RWPE2 (cell line): ENCODE data around the gene VPS9D1.

Experiments used
- ATAC-seq: fragments of 200-7000 bp; cut with Tn5 transposase; 3 replicates; pipeline ENCODE4 v1.9.1; 2021; ENCODE audit warnings: low read depth
- DNase-seq: peaks from one replicate; pipeline ENCODE4 v3.0.0-alpha.2; 2020; ENCODE audit warnings: low spot score
- H3K27ac ChIP-seq: fragments of 450-650 bp; 2 replicates; pipeline ENCODE4 v1.5.1; 2017; ENCODE audit warnings: mild to moderate bottlenecking; ENCODE audit not compliant: poor library complexity, severe bottlenecking
- H3K27me3 ChIP-seq: fragments of 250-450 bp; sonication (Bioruptor Pico); 2 replicates; pipeline ENCODE4 v1.5.1; 2021; ENCODE audit warnings: mild to moderate bottlenecking, moderate library complexity; ENCODE audit not compliant: insufficient read depth, poor library complexity, severe bottlenecking
- H3K36me3 ChIP-seq: fragments of 250-450 bp; sonication (Bioruptor Pico); 2 replicates; pipeline ENCODE4 v1.5.1; 2020; ENCODE audit warnings: low read depth, mild to moderate bottlenecking, moderate library complexity
- H3K4me1 ChIP-seq: fragments of 250-450 bp; sonication (Bioruptor Pico); 2 replicates; pipeline ENCODE4 v1.5.1; 2021; ENCODE audit warnings: mild to moderate bottlenecking, moderate library complexity; ENCODE audit not compliant: insufficient read depth, poor library complexity, severe bottlenecking
- H3K4me3 ChIP-seq: fragments of 250-450 bp; sonication (Bioruptor Pico); 2 replicates; pipeline ENCODE4 v1.5.1; 2021; ENCODE audit warnings: mild to moderate bottlenecking, moderate library complexity; ENCODE audit not compliant: severe bottlenecking
- H3K9me3 ChIP-seq: fragments of 250-450 bp; sonication (Bioruptor Pico); 2 replicates; pipeline ENCODE4 v1.5.1; 2021; ENCODE audit warnings: mild to moderate bottlenecking, moderate library complexity; ENCODE audit not compliant: severe bottlenecking
- TF ChIP-seq, protein P1 (sequence below): fragments of 450-650 bp; IDR thresholded peaks from one replicate; pipeline ENCODE4 v1.5.1; 2017; ENCODE audit warnings: mild to moderate bottlenecking, moderate library complexity; ENCODE audit not compliant: poor library complexity, severe bottlenecking

VPS9D1 gene

DNA sequence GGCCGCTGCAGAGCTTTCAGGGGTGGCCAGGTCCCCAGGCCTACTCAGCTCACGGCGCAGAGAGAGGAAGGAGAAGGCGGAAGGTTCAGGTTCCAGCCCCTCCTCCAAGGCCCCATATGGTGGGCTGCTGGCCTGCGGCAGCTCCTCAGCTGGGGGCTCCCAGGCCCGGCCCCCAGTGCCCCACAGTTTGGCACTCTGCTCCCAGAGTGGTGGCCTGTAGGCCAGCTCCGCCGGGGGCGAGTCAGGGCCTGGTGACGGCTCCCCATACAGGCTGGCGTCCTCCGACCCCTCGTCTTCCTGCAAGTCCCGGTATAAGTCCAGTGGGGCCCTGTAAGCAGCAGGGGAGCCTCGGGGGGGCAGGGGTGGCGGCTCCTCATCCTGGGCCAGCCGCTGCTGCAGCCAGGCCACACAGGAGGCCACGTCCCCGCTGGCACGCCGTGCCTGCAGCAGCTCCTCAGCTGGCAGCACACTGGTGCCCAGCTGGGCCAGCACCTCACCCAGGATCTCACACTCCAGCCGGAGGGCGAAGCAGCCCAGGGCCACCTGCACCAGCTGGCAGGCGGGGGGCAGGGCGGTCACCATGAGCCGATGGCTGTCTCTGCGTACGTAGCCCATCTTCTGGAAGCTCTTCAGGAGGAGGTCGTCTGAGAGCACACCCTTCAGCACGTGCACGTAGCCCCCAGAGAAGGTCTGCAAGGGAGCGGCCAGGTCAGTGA is 22.9 kb downstream of the VPS9D1 start:
- TF ChIP-seq, protein P1, sequence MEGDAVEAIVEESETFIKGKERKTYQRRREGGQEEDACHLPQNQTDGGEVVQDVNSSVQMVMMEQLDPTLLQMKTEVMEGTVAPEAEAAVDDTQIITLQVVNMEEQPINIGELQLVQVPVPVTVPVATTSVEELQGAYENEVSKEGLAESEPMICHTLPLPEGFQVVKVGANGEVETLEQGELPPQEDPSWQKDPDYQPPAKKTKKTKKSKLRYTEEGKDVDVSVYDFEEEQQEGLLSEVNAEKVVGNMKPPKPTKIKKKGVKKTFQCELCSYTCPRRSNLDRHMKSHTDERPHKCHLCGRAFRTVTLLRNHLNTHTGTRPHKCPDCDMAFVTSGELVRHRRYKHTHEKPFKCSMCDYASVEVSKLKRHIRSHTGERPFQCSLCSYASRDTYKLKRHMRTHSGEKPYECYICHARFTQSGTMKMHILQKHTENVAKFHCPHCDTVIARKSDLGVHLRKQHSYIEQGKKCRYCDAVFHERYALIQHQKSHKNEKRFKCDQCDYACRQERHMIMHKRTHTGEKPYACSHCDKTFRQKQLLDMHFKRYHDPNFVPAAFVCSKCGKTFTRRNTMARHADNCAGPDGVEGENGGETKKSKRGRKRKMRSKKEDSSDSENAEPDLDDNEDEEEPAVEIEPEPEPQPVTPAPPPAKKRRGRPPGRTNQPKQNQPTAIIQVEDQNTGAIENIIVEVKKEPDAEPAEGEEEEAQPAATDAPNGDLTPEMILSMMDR, result no peak
- Histone ChIP-seq H3K4me3 (no peak overlapping the region), H3K36me3 (peaks cover 26% of the 10 kb centered on the region)

DNA sequence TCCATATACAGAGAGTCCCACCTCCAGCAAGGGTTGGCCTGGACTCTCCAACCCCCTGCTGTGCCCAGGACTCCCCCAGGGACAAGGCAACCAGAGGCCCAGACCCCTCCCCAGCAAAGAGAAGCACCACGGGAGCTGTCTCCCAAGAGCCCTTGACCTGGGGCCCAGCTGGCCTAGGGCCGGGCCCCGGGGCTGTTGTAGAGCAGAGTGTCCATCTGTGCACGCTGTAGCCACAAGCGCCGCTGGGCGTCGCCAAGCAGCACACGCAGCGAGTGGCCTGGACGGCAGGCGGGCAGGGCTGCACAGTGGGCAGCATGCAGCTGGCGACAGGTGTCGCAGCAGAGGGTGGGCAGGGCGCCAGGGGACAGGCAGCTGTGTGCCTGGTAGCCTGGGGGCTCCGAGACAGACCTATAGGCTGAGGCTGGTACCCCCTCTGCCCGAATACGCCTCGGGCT is 23.5 kb downstream of the VPS9D1 start:
- Histone ChIP-seq H3K9me3 (no peaks in the 10 kb centered on the region), H3K36me3 (peaks cover 31% of the 10 kb centered on the region), H3K4me3 (no peak overlapping the region), H3K4me1 (no peaks in the 10 kb centered on the region), H3K27me3 (no peaks in the 10 kb centered on the region), H3K27ac (no peak overlapping the region)
- DNase-seq (peak; percentile 75), ATAC-seq (no peak)
- TF ChIP-seq, protein P1, result no peak

More for the DNA sequence above, 22.9 kb downstream of the VPS9D1 start:
- H3K4me1 ChIP-seq, result no peaks in the 10 kb centered on the region
- no peak overlapping the region for H3K27ac ChIP-seq
- no peaks in the 10 kb centered on the region for H3K9me3 ChIP-seq
- ATAC-seq, result no peak
- no peaks in the 10 kb centered on the region for H3K27me3 ChIP-seq
- DNase-seq, result no peak

GRCh38 chr16:89696670-89697128 is 24.0 kb downstream of the VPS9D1 start:
- Histone ChIP-seq H3K27me3 (no peaks in the 10 kb centered on the region), H3K27ac (no peak overlapping the region), H3K9me3 (no peaks in the 10 kb centered on the region)

DNA sequence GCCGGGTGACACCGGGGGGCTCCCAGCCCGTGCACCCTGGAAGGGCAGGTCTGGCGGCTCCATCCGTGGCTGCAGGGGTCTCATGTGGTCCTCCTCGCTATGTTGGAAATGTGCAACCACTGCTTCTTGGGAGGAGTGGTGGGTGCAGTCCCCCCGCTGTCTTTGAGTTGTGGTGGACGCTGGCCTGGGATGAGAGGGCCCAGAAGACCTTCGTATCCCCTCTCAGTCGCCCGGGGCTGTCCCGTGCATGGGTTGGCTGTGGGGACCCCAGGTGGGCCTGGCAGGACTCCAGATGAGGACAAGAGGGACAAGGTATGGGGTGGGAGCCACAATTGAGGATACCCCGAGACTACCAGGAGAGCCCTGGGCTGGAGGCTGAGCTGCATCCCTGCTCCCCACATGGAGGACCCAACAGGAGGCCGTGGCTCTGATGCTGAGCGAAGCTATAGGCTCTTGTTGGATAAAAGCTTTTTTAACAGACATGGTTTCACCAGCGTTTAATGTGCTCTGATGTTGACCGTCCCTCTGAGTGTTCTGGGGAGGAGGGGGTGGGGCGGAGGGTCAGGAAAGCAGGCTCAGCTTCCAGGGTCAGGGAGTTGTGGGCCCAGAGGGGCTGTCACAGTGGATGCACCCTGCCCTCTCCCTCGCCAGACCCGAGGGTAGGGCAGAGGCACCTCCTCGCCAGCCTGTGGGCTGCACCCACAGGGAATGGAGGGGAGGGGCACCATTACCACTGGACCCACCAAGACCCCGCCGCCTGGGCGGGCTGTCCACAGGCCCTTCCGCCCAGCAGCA is 24.6 kb downstream of the VPS9D1 start:
- ATAC-seq, result no peak

More at GRCh38 chr16:89696670-89697128, 24.0 kb downstream of the VPS9D1 start:
- TF ChIP-seq, protein P1, result no peak
- ATAC-seq (no peak), DNase-seq (no peak)
- H3K4me3 ChIP-seq, result no peak overlapping the region
- no peaks in the 10 kb centered on the region for H3K4me1 ChIP-seq
- peaks cover 34% of the 10 kb centered on the region for H3K36me3 ChIP-seq

More for the DNA sequence above, 24.6 kb downstream of the VPS9D1 start:
- no peaks in the 10 kb centered on the region for H3K9me3 ChIP-seq
- no peak overlapping the region for H3K27ac ChIP-seq
- peaks cover 41% of the 10 kb centered on the region for H3K36me3 ChIP-seq
- no peaks in the 10 kb centered on the region for H3K27me3 ChIP-seq
- H3K4me3 ChIP-seq, result no peak overlapping the region
- TF ChIP-seq, protein P1, result no peak
- no peaks in the 10 kb centered on the region for H3K4me1 ChIP-seq
- no peak for DNase-seq
